ENCODE results near the gene CSNK1G1. TPM values are rescaled to one million over a fixed set of nuclear protein-coding genes. Genes with fewer than 3 reads are reported as not detected.
"Not testable (repeated sequence)": the region's sequence is repeated elsewhere in the genome, so short reads cannot be mapped to it uniquely, and the experiment has no call there.

Gene CSNK1G1
- 19.8 TPM for total RNA-seq
- long read RNA-seq, full-length matches to known transcripts, result 4 of 25 reads
- long read RNA-seq, partial matches to known transcripts, result 1 of 25 reads
- long read RNA-seq, other reads (novel, unspliced or antisense), result 20 of 25 reads

DNA sequence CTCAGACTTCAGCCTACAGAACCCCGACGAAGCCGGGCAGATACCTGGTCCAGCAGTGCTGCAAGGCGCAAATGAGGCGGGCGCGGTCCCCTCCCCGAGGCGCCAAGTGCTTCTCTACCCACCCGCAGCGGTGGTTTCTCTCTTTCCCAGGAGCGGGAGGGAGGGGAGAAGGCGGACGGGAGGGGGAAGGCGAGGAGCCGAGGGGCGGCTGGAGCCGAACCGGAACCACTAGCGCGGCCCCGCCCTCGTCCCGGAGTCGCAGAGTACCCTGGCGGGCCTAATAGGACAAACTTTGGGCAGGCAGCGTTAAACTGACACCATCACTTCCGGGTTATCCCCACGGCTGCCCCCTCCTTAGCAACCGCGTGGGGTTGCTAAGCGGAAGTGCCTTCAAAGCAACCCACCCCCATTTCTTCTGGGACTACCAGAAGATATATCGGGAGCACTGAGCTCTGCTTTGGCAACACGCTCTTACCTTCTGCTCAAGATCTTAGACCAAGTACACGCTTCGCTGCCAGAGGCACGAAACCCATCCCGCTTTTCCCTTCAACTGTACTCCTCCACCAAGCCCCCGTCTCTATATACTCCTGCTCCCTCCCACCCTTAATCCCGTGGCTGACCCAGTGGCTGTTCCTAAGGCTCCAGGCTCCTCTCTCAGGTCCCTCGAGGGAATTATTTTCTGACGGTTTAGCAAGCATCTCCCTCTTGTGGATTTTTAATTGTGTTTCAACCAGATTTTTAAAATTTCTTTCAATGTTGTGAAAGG, at the start of gene CSNK1G1:
Gene CSNK1G1, minus strand, starts transcription at position 230 of the 766 bp plus-strand sequence. CDS start 55,674 bp downstream, outside the sequence.
- DNase-seq, result peak; percentile 97
- intact Hi-C loops (cut with DNase I), result no loop called here
- no peaks in the 10 kb centered on the region for H3K27me3 ChIP-seq
- H3K4me3 ChIP-seq, result peak within 1 kb of the TSS; percentile 79
- H3K9me3 ChIP-seq, result no peaks in the 10 kb centered on the region
- peak; percentile 99 for ATAC-seq
- peak within 1 kb of the TSS; percentile 66 for H3K27ac ChIP-seq
- H3K36me3 ChIP-seq, result no peaks in the 10 kb centered on the region
- peaks cover 11% of the 10 kb centered on the region for H3K4me1 ChIP-seq
- TF ChIP-seq, protein P1, sequence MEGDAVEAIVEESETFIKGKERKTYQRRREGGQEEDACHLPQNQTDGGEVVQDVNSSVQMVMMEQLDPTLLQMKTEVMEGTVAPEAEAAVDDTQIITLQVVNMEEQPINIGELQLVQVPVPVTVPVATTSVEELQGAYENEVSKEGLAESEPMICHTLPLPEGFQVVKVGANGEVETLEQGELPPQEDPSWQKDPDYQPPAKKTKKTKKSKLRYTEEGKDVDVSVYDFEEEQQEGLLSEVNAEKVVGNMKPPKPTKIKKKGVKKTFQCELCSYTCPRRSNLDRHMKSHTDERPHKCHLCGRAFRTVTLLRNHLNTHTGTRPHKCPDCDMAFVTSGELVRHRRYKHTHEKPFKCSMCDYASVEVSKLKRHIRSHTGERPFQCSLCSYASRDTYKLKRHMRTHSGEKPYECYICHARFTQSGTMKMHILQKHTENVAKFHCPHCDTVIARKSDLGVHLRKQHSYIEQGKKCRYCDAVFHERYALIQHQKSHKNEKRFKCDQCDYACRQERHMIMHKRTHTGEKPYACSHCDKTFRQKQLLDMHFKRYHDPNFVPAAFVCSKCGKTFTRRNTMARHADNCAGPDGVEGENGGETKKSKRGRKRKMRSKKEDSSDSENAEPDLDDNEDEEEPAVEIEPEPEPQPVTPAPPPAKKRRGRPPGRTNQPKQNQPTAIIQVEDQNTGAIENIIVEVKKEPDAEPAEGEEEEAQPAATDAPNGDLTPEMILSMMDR (IDR thresholded peaks at IDR 0.05), result peak; percentile 39

DNA sequence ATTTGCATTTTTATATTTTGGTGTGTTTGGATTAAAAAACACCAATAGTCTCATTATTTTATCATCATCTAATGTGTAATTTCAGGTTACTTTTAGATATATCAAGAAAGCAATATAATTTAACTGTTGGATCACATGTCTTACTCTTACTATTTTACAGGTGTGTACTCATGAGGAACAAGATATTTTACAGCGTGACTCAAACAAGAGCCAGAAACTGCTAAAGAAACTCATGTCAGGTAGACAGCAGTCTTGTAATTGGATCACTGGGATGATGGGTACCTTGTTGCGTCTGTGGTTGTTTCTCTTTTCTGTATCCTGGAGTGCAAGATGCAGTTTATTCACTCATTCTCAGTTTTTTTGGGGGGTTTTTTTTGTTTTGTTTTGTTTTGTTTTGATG, 44.6 kb upstream of the CSNK1G1 start:
- no peak for DNase-seq
- no peak for ATAC-seq
- no peaks in the 10 kb centered on the region for H3K4me1 ChIP-seq
- TF ChIP-seq, protein P1 (IDR thresholded peaks at IDR 0.05), result no peak
- no peak overlapping the region for H3K4me3 ChIP-seq
- intact Hi-C loops (cut with DNase I), result no loop called here
- no peak overlapping the region for H3K27ac ChIP-seq
- H3K27me3 ChIP-seq, result no peaks in the 10 kb centered on the region
- H3K9me3 ChIP-seq, result no peaks in the 10 kb centered on the region
- peaks cover 99% of the 10 kb centered on the region for H3K36me3 ChIP-seq

DNA sequence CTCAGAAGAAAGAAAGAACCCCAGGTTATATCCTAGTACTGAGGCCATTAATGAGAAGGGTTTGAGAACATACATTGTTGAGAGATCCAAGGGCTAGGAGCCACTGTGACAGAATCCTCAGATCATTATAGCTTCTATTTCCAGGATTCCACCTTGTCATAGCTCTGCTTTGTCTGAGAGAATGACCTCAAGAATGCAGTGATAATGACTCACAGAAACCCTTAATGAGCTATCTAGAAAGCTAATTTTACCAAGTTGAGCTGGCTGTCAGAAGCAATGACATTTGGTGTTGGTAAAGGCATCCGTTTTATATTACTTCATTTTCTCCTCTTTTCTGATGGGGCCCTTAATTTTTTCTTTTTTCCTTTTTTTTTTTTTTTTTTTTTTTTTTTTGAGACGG, 42.6 kb upstream of the CSNK1G1 start:
- Histone ChIP-seq H3K27me3 (no peaks in the 10 kb centered on the region), H3K27ac (no peak overlapping the region), H3K4me1 (no peaks in the 10 kb centered on the region), H3K4me3 (no peak overlapping the region), H3K9me3 (no peaks in the 10 kb centered on the region), H3K36me3 (peaks cover 98% of the 10 kb centered on the region)
- ATAC-seq, result no peak
- intact Hi-C loops (cut with DNase I), result no loop called here
- TF ChIP-seq, protein P1 (IDR thresholded peaks at IDR 0.05), result no peak
- DNase-seq, result no peak

DNA sequence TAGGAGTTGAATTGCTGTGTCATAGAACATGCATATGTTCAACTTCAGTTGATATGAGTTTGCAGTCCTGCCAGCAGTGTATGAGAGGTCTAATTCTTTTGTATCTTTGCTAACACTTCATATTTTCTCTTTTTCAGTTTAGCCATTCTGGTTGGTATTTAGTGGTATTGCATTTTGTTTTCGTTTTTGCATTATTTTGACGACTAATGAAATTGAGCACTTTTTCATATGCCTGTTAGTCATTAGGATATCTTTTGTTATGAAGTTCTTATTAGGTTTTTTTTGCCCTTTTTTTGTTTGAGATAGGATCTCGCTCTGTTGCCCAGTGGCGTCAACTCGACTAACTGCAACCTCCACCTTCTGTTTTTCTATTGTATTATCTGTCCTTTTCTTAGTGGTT, 40.8 kb upstream of the CSNK1G1 start:
- H3K9me3 ChIP-seq, result no peaks in the 10 kb centered on the region
- H3K4me3 ChIP-seq, result no peak overlapping the region
- H3K27ac ChIP-seq, result no peak overlapping the region
- ATAC-seq (no peak), DNase-seq (no peak)
- peaks cover 91% of the 10 kb centered on the region for H3K36me3 ChIP-seq
- intact Hi-C loops (cut with DNase I), result no loop called here
- TF ChIP-seq, protein P1 (IDR thresholded peaks at IDR 0.05), result no peak
- no peaks in the 10 kb centered on the region for H3K4me1 ChIP-seq
- H3K27me3 ChIP-seq, result no peaks in the 10 kb centered on the region

DNA sequence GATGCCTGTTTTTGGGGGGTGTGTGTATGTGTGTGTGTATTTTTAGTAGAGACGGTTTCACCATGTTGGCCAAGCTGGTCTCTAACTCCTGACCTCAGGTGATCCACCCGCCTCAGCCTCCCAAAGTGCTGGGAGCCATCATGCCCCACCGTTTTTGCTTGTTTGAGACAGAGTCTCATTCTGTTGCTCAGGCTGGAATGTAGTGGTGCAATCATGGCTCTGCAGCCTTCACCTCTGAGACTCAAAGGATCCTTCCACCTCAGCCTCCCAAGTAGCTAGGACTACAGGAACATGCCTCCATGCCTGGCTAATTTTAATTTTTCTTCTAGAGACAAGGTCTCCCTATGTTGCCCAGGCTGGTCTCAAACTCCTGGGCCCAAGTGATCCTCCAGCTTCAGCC, 36.5 kb upstream of the CSNK1G1 start:
- DNase-seq; ATAC-seq; H3K27ac ChIP-seq; H3K4me3 ChIP-seq; H3K4me1 ChIP-seq; H3K27me3 ChIP-seq; intact Hi-C loops (cut with DNase I); H3K9me3 ChIP-seq: not testable (repeated sequence)
- peaks cover 48% of the 10 kb centered on the region for H3K36me3 ChIP-seq

DNA sequence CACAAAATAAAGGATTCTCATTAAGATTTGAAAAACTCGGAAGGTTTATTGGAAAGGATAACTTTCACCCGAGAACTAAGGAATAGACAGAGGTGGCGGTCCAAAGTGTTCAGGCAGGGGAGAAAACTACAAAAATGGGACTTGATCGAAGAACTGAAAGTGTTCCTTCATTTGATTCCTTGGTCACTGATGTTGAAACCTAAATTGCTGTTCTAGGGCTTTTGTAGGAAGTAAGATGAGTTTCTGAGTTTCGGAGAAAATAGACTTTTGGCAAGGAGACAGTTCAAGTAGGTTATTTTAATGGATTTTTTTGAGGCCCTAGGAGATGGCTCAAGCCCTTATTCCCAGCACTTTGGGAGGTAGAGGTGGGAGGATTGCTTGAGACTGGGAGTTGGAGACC, 33.1 kb upstream of the CSNK1G1 start:
- TF ChIP-seq, protein P1 (IDR thresholded peaks at IDR 0.05), result no peak
- no peak overlapping the region for H3K4me3 ChIP-seq
- no peaks in the 10 kb centered on the region for H3K27me3 ChIP-seq
- DNase-seq (no peak), ATAC-seq (no peak)
- H3K9me3 ChIP-seq, result no peaks in the 10 kb centered on the region
- intact Hi-C loops (cut with DNase I), result no loop called here
- H3K36me3 ChIP-seq, result peaks cover 15% of the 10 kb centered on the region
- H3K27ac ChIP-seq, result no peak overlapping the region
- H3K4me1 ChIP-seq, result peaks cover 10% of the 10 kb centered on the region

Measured in upper lobe of right lung (tissue), 1 donor.